ENCODE data around the gene JAG2. TPM values are rescaled to one million over a fixed set of nuclear protein-coding genes. Genes with fewer than 3 reads are reported as not detected.

The JAG2 gene
- total RNA-seq, 2 experiments from 2014 or later: 0.76 to 3.2 TPM

DNA sequence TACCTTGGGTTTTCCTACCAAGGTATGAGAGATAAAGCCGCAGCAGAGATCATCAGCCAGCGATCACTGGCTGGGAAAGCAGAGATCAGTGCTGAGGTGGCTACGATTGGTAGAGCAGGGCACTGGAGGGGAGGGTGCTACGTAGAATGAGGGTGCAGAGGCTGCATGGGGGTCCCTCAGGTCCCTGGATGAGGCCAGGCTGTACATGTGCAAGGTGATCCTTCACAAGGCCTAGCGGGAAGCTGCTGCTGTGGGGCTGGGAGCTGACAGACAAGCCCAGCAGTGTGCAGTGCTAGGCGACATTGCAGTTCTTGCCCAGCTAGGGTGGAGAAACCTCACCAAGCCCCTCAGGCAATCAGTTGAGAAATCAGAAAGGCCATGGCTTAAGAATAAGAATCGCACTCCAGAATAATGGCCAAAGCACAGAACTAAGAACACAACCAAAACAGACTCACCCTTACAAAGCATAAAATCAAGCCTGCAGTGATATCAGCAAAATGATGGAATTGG lies 66.2 kb downstream of the JAG2 start:
- no peak overlapping the region for H3K27ac Mint-ChIP-seq
- no peaks in the 10 kb centered on the region for H3K36me3 Mint-ChIP-seq
- H3K27me3 Mint-ChIP-seq: peaks cover 45% of the 10 kb centered on the region
- ATAC-seq: no peak
- H3K9me3 Mint-ChIP-seq (ENCODE audit: low read depth): no peaks in the 10 kb centered on the region
- CTCF ChIA-PET: interaction anchor here (1.6 kb wide), 1 partner anchor 12 kb away, joined by 9 read pairs; no protein-coding TSS in a partner anchor
- DNase-seq: no peak
- no peaks in the 10 kb centered on the region for H3K4me1 Mint-ChIP-seq
- no peak overlapping the region for H3K4me3 Mint-ChIP-seq

- Mint-ChIP-seq H3K36me3 (no peaks in the 10 kb centered on the region), H3K27ac (no peak overlapping the region), H3K4me1 (no peaks in the 10 kb centered on the region), H3K4me3 (no peak overlapping the region), H3K9me3 (ENCODE audit: low read depth) (no peaks in the 10 kb centered on the region), H3K27me3 (peaks cover 33% of the 10 kb centered on the region)
- no peak for DNase-seq
- CTCF ChIA-PET: interaction anchor here (1.0 to 1.2 kb wide), 2 partner anchors 10 to 26 kb away, joined by 4 read pairs; no protein-coding TSS in a partner anchor
- no peak for ATAC-seq
These were observed 67.7 kb downstream of the JAG2 start for GRCh38 chr14:105100910-105101309.

GRCh38 chr14:105099778-105100177 lies 68.8 kb downstream of the JAG2 start:
- CTCF ChIA-PET: interaction anchor here (1.3 kb wide), 1 partner anchor 9 kb away, joined by 3 read pairs; no protein-coding TSS in a partner anchor
- Mint-ChIP-seq H3K36me3 (no peaks in the 10 kb centered on the region), H3K27ac (no peak overlapping the region), H3K9me3 (ENCODE audit: low read depth) (no peaks in the 10 kb centered on the region), H3K4me1 (no peaks in the 10 kb centered on the region), H3K27me3 (peaks cover 34% of the 10 kb centered on the region), H3K4me3 (no peak overlapping the region)
- ATAC-seq (no peak), DNase-seq (no peak)

- H3K4me1 Mint-ChIP-seq: peaks cover 8% of the 10 kb centered on the region
- DNase-seq: no peak
- no peak overlapping the region for H3K27ac Mint-ChIP-seq
- no peak overlapping the region for H3K4me3 Mint-ChIP-seq
- peaks cover 22% of the 10 kb centered on the region for H3K27me3 Mint-ChIP-seq
- CTCF ChIA-PET: interaction anchor here (0.9 to 2.0 kb wide), 3 partner anchors 10 to 254 kb away, joined by 3 to 5 read pairs (median 3); no protein-coding TSS in a partner anchor
- ATAC-seq: no peak
- H3K36me3 Mint-ChIP-seq: no peaks in the 10 kb centered on the region
- H3K9me3 Mint-ChIP-seq (ENCODE audit: low read depth): no peaks in the 10 kb centered on the region
These were observed 70.3 kb downstream of the JAG2 start for GRCh38 chr14:105098316-105098715.

DNA sequence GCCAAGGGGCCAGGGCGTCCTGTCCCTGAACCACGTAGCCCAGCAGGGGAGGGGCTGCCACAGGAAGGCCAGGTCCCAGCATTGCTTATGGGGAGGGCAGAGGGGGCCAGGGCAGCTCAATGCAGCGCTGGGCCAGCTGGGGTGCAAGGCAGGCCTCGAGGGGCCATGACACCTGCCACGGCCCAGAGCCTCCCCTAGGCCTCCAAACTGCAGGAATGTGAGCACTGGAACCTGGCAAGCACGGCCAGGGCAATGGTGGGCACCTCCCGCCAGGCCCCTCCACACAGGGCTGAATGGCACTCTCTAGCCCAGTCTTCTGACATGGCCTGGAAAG lies 70.8 kb downstream of the JAG2 start:
- ATAC-seq: no peak
- H3K27me3 Mint-ChIP-seq: peaks cover 20% of the 10 kb centered on the region
- no peak for DNase-seq
- CTCF ChIA-PET: interaction anchor here (0.9 to 2.0 kb wide), 3 partner anchors 10 to 254 kb away, joined by 3 to 5 read pairs (median 3); no protein-coding TSS in a partner anchor
- H3K4me1 Mint-ChIP-seq: peaks cover 11% of the 10 kb centered on the region
- H3K9me3 Mint-ChIP-seq (ENCODE audit: low read depth): no peaks in the 10 kb centered on the region
- H3K36me3 Mint-ChIP-seq: no peaks in the 10 kb centered on the region
- no peak overlapping the region for H3K27ac Mint-ChIP-seq
- no peak overlapping the region for H3K4me3 Mint-ChIP-seq

- no peak overlapping the region for H3K4me3 Mint-ChIP-seq
These were observed 72.2 kb downstream of the JAG2 start for GRCh38 chr14:105096206-105096875.

DNA sequence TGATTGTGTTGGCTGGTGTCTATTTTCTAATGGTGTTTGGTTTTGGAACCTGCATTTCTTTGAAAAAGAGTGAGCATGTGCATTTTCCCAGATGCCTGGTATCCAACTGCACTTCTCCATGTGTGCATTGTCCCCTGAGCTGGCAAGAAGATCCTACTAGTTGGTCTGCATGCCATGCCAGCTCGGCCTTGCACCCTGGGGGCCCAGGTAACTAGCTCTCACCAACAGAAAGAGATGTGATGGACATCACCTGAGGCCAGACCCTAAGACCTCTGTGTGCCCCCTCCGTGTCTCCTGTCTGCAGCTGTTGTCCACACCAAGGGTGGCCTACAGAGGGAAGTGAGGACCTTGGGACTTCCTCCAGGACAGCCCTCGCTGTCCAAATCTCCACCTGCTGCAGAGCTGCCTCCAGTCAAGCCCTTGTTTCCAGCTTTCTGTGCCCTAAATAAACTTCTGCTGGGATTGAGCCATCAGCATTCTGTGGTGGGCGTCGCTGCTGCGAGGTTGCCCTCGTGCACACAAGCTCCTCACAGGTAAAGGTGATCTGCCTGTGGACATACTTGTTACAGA lies 73.3 kb downstream of the JAG2 start:
- no peak for ATAC-seq
- Mint-ChIP-seq H3K4me3 (no peak overlapping the region), H3K9me3 (ENCODE audit: low read depth) (no peaks in the 10 kb centered on the region), H3K27me3 (peaks cover 11% of the 10 kb centered on the region), H3K27ac (no peak overlapping the region), H3K4me1 (peaks cover 16% of the 10 kb centered on the region), H3K36me3 (no peaks in the 10 kb centered on the region)
- no peak for DNase-seq
- CTCF ChIA-PET: interaction anchor here (0.9 to 1.6 kb wide), 2 partner anchors 93 to 257 kb away, joined by 3 to 7 read pairs; no protein-coding TSS in a partner anchor

More at GRCh38 chr14:105096206-105096875, 72.2 kb downstream of the JAG2 start:
- no peak for DNase-seq
- Mint-ChIP-seq H3K27ac (no peak overlapping the region), H3K36me3 (no peaks in the 10 kb centered on the region), H3K9me3 (ENCODE audit: low read depth) (no peaks in the 10 kb centered on the region), H3K27me3 (peaks cover 11% of the 10 kb centered on the region), H3K4me1 (peaks cover 11% of the 10 kb centered on the region)
- no peak for ATAC-seq
- CTCF ChIA-PET: interaction anchor here (2.0 kb wide), 1 partner anchor 9 kb away, joined by 5 read pairs; no protein-coding TSS in a partner anchor

GRCh38 chr14:105094193-105094907 lies 74.2 kb downstream of the JAG2 start:
- peak overlapping the region; percentile 63 for H3K4me3 Mint-ChIP-seq

GRCh38 chr14:105093431-105094192 lies 75.0 kb downstream of the JAG2 start:
- DNase-seq (peak; percentile 84), ATAC-seq (peak; percentile 75)
- Mint-ChIP-seq H3K4me3 (peak overlapping the region; percentile 63), H3K27me3 (peaks cover 10% of the 10 kb centered on the region), H3K9me3 (ENCODE audit: low read depth) (no peaks in the 10 kb centered on the region), H3K36me3 (no peaks in the 10 kb centered on the region), H3K27ac (peak overlapping the region; percentile 63), H3K4me1 (peaks cover 16% of the 10 kb centered on the region)
- CTCF ChIA-PET: interaction anchor here (0.8 to 9.5 kb wide), 7 partner anchors 21 to 258 kb away, joined by 3 to 192 read pairs (median 5); partner anchors contain the start of gene GPR132

More at GRCh38 chr14:105094193-105094907, 74.2 kb downstream of the JAG2 start:
- peaks cover 16% of the 10 kb centered on the region for H3K4me1 Mint-ChIP-seq
- ATAC-seq (no peak), DNase-seq (no peak)
- no peaks in the 10 kb centered on the region for H3K36me3 Mint-ChIP-seq
- peaks cover 11% of the 10 kb centered on the region for H3K27me3 Mint-ChIP-seq
- no peak overlapping the region for H3K27ac Mint-ChIP-seq
- CTCF ChIA-PET: interaction anchor here (0.5 to 1.6 kb wide), 5 partner anchors 34 to 257 kb away, joined by 3 to 7 read pairs (median 4); no protein-coding TSS in a partner anchor
- no peaks in the 10 kb centered on the region for H3K9me3 Mint-ChIP-seq (ENCODE audit: low read depth)

- Mint-ChIP-seq H3K4me3 (peak overlapping the region; percentile 65), H3K36me3 (no peaks in the 10 kb centered on the region), H3K27ac (no peak overlapping the region), H3K9me3 (ENCODE audit: low read depth) (no peaks in the 10 kb centered on the region), H3K27me3 (peaks cover 13% of the 10 kb centered on the region), H3K4me1 (peaks cover 19% of the 10 kb centered on the region)
- DNase-seq (peak; percentile 68), ATAC-seq (peak; percentile 56)
- CTCF ChIA-PET: interaction anchor here (0.9 to 9.5 kb wide), 4 partner anchors 20 to 258 kb away, joined by 3 to 192 read pairs (median 20); partner anchors contain the start of gene GPR132
These were observed 75.5 kb downstream of the JAG2 start for GRCh38 chr14:105093038-105093430.

GRCh38 chr14:105092171-105093037 lies 76.2 kb downstream of the JAG2 start:
- H3K27ac Mint-ChIP-seq: peak overlapping the region; percentile 28
- H3K36me3 Mint-ChIP-seq: no peaks in the 10 kb centered on the region
- ATAC-seq: no peak

More at GRCh38 chr14:105092171-105093037, 76.2 kb downstream of the JAG2 start:
- DNase-seq: no peak
- H3K27me3 Mint-ChIP-seq: peaks cover 17% of the 10 kb centered on the region
- peak overlapping the region; percentile 65 for H3K4me3 Mint-ChIP-seq
- no peaks in the 10 kb centered on the region for H3K9me3 Mint-ChIP-seq (ENCODE audit: low read depth)
- CTCF ChIA-PET: interaction anchor here (0.5 to 9.5 kb wide), 7 partner anchors 20 to 1729 kb away, joined by 3 to 192 read pairs (median 5); partner anchors contain the start of gene GPR132
- peaks cover 21% of the 10 kb centered on the region for H3K4me1 Mint-ChIP-seq
